DMS153 treated with DMSO at 0.1 percent for 48 hours (cell line): ENCODE results near the gene GSE1.

Source experiments
- DNase-seq: peaks from one replicate; lab custom pipeline; 2025; ENCODE audit not compliant: unreplicated experiment; lab: John Stamatoyannopoulos, UW

The GSE1 gene

DNA sequence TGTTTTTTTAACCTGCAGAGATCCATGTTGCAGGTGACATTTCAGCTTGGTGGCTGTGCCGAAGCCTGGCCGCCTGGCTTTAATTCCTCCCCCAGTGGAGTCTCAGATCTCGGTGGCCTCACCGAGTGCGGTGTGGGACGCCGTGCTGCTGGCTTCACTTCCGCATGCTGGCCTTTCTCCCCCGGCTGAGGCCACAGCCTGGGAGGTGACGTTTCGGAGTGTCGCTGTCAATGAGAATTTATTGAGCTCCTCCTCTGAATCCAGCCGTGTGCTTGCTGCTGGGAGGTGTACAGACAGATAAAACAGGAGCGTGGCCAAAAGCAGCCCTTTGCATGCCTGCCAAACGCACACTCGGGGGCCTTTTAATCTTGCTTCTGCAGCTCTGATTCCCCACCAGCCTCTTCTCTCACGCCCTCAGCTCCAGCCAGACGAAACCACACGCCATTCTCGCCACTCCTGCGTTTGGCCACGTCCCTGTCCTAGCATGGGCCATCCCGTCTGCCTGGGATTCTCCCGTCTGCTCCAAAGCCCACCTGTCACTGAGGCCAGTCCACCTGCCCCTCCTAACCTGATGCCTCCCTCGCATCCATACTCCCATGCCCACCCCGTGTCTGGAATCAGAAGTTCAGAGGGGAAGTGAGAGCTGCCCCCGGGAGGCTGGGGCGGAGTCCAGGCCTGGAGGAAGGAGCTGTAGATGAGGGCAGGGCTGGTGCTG is 3.6 kb downstream of the GSE1 start:
- DNase-seq, result no peak

GRCh38 chr16:85617948-85618347 is 4.8 kb downstream of the GSE1 start:
- no peak for DNase-seq

- DNase-seq, result no peak
Observed at GRCh38 chr16:85618521-85618920, 5.4 kb downstream of the GSE1 start.

GRCh38 chr16:85619101-85619891 is 6.2 kb downstream of the GSE1 start:
- no peak for DNase-seq

GRCh38 chr16:85620374-85620773 is 7.3 kb downstream of the GSE1 start:
- DNase-seq, result no peak

DNA sequence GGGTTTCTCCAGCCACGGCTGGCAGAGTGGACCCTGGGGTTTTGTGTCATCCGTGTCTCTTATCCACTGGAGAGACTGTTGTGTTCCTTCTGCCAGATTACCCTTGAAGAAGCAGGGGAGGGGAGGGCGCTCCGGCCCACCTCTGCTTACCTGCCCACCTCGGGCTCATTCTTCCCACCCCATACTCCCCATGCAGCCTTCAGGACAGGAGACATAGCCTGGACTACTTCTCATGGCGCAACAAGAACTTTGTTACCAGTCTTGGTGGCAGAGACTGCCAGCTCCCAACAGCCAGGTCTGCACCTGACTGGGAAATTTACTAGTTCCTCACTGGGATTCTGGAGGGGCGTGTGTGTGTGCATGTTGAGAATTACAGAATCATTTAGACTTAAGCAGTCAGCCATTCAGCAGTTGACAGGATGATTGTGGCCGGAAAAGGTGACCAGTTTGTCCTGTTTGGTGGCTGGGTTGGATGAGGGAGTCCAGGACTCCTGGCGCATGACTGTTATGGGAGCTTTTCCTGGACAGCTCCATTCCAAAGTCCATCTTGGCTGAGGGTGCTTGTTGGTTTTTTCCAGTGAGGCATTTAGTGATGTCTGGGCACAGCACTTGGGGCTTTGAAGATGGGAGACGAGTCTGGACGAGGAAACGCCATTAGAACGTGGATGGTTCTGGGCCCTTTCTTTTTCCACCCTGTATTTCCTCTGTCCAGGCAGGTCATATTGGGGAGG is 8.7 kb downstream of the GSE1 start:
- DNase-seq, result no peak

- no peak for DNase-seq
Observed at GRCh38 chr16:85622683-85623082, 9.6 kb downstream of the GSE1 start.

GRCh38 chr16:85623250-85623649 is 10.1 kb downstream of the GSE1 start:
- DNase-seq, result no peak

DNA sequence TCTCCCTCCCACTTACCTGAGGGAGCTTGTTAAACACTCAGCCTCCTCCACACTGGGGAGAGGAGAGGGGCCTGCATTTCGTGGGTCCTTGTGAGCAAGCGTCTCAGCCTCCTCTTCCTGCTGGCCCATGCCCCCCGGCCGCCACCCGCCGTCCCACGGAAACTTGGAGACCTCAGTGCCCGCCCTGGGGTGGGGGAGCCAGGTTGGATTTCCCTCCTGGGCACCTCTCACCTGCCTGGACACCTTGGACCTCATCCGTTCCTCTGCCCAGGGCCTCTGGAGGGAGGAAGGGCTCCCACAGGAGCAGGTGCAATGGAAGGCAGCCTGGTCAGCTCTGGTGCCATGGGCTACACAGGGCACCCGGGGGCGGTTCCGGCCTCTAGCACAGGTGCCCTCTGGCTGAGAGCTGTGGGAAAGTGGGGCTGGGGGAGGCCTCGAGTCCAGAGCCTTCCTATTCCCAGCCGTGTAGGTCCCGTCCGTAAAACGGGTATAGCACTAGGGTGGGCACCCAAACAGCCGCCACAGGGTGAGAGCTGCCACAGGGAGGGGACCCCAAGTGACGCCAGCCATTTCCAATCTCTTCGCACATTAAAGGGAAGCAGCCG is 11.0 kb downstream of the GSE1 start:
- no peak for DNase-seq

GRCh38 chr16:85624646-85625045 is 11.5 kb downstream of the GSE1 start:
- DNase-seq, result no peak

GRCh38 chr16:85625053-85625452 is 11.9 kb downstream of the GSE1 start:
- no peak for DNase-seq

- DNase-seq, result no peak
Observed at GRCh38 chr16:85625485-85626117, 12.5 kb downstream of the GSE1 start.

- no peak for DNase-seq
Observed at GRCh38 chr16:85626191-85626981, 13.3 kb downstream of the GSE1 start.

- no peak for DNase-seq
Observed at GRCh38 chr16:85627089-85627488, 14.0 kb downstream of the GSE1 start.

- no peak for DNase-seq
Observed at GRCh38 chr16:85627526-85628264, 14.6 kb downstream of the GSE1 start.

DNA sequence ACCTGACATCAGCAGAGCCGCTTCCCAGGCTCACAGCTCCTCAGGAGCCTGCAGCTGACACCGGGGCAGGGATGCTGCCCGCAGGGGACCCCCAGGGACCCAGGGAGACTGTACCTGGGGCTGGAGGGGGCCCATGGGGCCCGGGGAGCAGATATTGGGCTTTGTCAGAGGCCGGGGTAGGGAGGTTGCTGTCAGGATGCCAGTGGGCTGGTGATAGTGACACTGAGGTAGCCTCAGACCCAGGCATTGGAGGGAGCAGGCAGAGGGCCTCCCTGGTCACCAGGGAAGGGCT is 15.1 kb downstream of the GSE1 start:
- no peak for DNase-seq

GRCh38 chr16:85628645-85629044 is 15.5 kb downstream of the GSE1 start:
- no peak for DNase-seq

GRCh38 chr16:85629326-85629725 is 16.2 kb downstream of the GSE1 start:
- no peak for DNase-seq

DNA sequence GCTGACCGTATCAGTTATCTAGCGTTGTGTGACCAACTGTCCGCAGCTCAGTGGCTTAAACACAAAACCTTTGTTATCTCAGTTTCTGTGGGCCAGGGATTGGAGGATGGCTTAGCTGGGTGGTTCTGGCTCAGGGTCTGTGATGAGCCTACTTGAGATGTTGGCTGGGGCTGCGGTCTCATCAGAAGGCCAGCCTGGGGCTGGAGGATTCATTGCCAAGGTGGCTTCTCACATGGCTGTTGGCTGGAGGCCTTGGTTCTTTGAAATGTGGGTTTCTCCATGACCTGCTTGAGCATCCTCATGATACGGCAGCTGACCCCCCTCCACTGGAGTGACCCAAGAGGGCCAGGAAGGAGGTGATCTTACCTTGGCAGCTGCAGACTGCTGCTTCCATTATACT is 16.7 kb downstream of the GSE1 start:
- DNase-seq, result no peak

GRCh38 chr16:85631230-85631629 is 18.1 kb downstream of the GSE1 start:
- DNase-seq, result no peak
